Panc1 (cell line): ENCODE results near the gene PACSIN1. TPM values are rescaled to one million over a fixed set of nuclear protein-coding genes. Genes with fewer than 3 reads are reported as not detected.

Experiments
- ATAC-seq: fragments of 200-7000 bp; cut with Tn5 transposase; 2 replicates; pipeline ENCODE4 v1.9.1; 2020; ENCODE audit warnings: mild to moderate bottlenecking, moderate library complexity
- BruUV-seq: library from RNA; stranded (reverse); fragments of 400-500 nt; replicated peaks from 2 replicates; lab custom pipeline; 2021; lab: Mats Ljungman, UMichigan
- CTCF ChIA-PET: fragments of 300-600 bp; sonication (Branson Sonifier 250); formaldehyde crosslinking; loops from one replicate; lab custom pipeline; 2022; ENCODE audit warnings: antibody characterized with exemption; lab: Charles Lee
- POLR2A ChIA-PET: fragments of 300-600 bp; sonication (Branson Sonifier 250); formaldehyde crosslinking; loops from one replicate; lab custom pipeline; 2022; ENCODE audit warnings: antibody characterized with exemption; lab: Charles Lee
- DNase-seq: peaks from one replicate; pipeline ENCODE4 v3.0.0-alpha.2; 2010; ENCODE audit warnings: low read depth, low spot score
- H3K27ac ChIP-seq: 2 replicates; pipeline ENCODE4 v1.5.1; 2011; ENCODE audit warnings: mild to moderate bottlenecking, low read length, inconsistent platforms
- H3K27me3 ChIP-seq: fragments of 200-500 bp; sonication (Bioruptor generic); 2 replicates; pipeline ENCODE4 v1.6.0; 2014; ENCODE audit warnings: low read length, inconsistent platforms; ENCODE audit not compliant: control insufficient read depth, insufficient read depth
- H3K36me3 ChIP-seq: fragments of 200-500 bp; sonication (Bioruptor generic); 2 replicates; pipeline ENCODE4 v1.5.1; 2014; ENCODE audit warnings: inconsistent platforms, mild to moderate bottlenecking, low read length, moderate library complexity; ENCODE audit not compliant: control insufficient read depth, insufficient read depth
- H3K4me1 ChIP-seq: 2 replicates; pipeline ENCODE4 v1.5.1; 2011; ENCODE audit warnings: inconsistent platforms, mild to moderate bottlenecking, low read length, moderate library complexity; ENCODE audit not compliant: control insufficient read depth, insufficient read depth
- H3K4me3 ChIP-seq, 2 experiments: 2 replicates each; pipeline ENCODE4 v1.5.1; 2011 to 2012; ENCODE audit warnings: low read depth in 2 of 2, low read length in 2 of 2, mild to moderate bottlenecking in 2 of 2, inconsistent platforms in 1 of 2, moderate library complexity in 1 of 2
- H3K9me3 ChIP-seq: fragments of 200-500 bp; sonication (Bioruptor generic); 2 replicates; pipeline ENCODE4 v1.5.1; 2014; ENCODE audit warnings: low read depth, mild to moderate bottlenecking, inconsistent platforms, low read length, moderate library complexity; ENCODE audit not compliant: control insufficient read depth, insufficient read depth
- CTCF ChIP-seq: fragments of 450-650 bp; IDR thresholded peaks from 2 replicates; pipeline ENCODE4 v1.5.1; 2017; ENCODE audit warnings: mild to moderate bottlenecking
- POLR2AphosphoS5 ChIP-seq: IDR thresholded peaks from 2 replicates; pipeline ENCODE4 v1.6.1; 2012; ENCODE audit warnings: mild to moderate bottlenecking, low read depth, low read length, moderate library complexity
- REST ChIP-seq, 2 experiments: IDR thresholded peaks; 2 replicates each; pipeline ENCODE4 v1.6.1; 2011 to 2012; ENCODE audit warnings: low read depth in 2 of 2, control low read depth in 1 of 2, low read length in 1 of 2, mild to moderate bottlenecking in 1 of 2, moderate library complexity in 1 of 2; ENCODE audit not compliant: insufficient read depth in 1 of 2
- SIN3A ChIP-seq: IDR thresholded peaks from 2 replicates; pipeline ENCODE4 v1.6.1; 2012; ENCODE audit warnings: low read depth, mild to moderate bottlenecking, low read length, moderate library complexity, borderline replicate concordance; ENCODE audit not compliant: insufficient read depth
- TCF7L2 ChIP-seq: IDR thresholded peaks from 2 replicates; pipeline ENCODE4 v1.6.1; 2011; ENCODE audit warnings: mild to moderate bottlenecking, low read depth, low read length, inconsistent platforms
- in situ Hi-C: cut with HindIII; loops from 2 replicates; pipeline ENCODE4 v1.10.0; 2016; ENCODE audit warnings: low sequenced_read_pairs, low pct_unique_long_range_greater_than_20kb
- intact Hi-C: fragments of 100-400 bp; cut with micrococcal nuclease; formaldehyde crosslinking; loops from one replicate; pipeline ENCODE4 v1.10.0; 2022; ENCODE audit not compliant: unreplicated experiment
- total RNA-seq: library from RNA; stranded (reverse); gene quantifications from one replicate; pipeline ENCODE4 v1.2.1, GENCODE V29; 2021; ENCODE audit not compliant: unreplicated experiment

Gene PACSIN1
- total RNA-seq, 1 experiment from 2014 or later, result 0.18 TPM

GRCh38 chr6:34447910-34448309 is 18.0 kb upstream of the PACSIN1 start:
- CTCF ChIA-PET, result interaction anchor here (0.5 kb wide), 1 partner anchor 15 kb away, joined by 3 read pairs; no protein-coding TSS in a partner anchor
- in situ Hi-C loops, result loop anchor here (10.0 kb wide), 1 partner anchor 157 kb away; no protein-coding TSS in a partner anchor
- no peak for ATAC-seq

GRCh38 chr6:34451192-34451591 is 14.7 kb upstream of the PACSIN1 start:
- Histone ChIP-seq H3K4me1 (no peaks in the 10 kb centered on the region), H3K27ac (no peak overlapping the region), H3K4me3 (no peak overlapping the region), H3K9me3 (no peaks in the 10 kb centered on the region), H3K27me3 (no peaks in the 10 kb centered on the region), H3K36me3 (no peaks in the 10 kb centered on the region)
- DNase-seq (no peak), ATAC-seq (no peak)
- in situ Hi-C loops (no loop called here), intact Hi-C loops (no loop called here)
- BruUV-seq, result no TSS peak
- CTCF ChIA-PET, result no interaction called here
- TF ChIP-seq REST (IDR thresholded peaks at IDR 0.05; ENCODE audit: insufficient read depth in 1 of 2, low read depth in 2 of 2, low read length in 1 of 2) (no peak), SIN3A (no peak), TCF7L2 (no peak), CTCF (no peak), POLR2AphosphoS5 (no peak)
- POLR2A ChIA-PET, result no interaction called here

More at GRCh38 chr6:34447910-34448309, 18.0 kb upstream of the PACSIN1 start:
- DNase-seq, result no peak
- H3K27me3 ChIP-seq, result no peaks in the 10 kb centered on the region
- H3K4me3 ChIP-seq, result no peak overlapping the region
- TF ChIP-seq TCF7L2, result no peak
- TF ChIP-seq POLR2AphosphoS5, result no peak
- no peak for TF ChIP-seq REST (IDR thresholded peaks at IDR 0.05; ENCODE audit: insufficient read depth in 1 of 2, low read depth in 2 of 2, low read length in 1 of 2)
- no peak for TF ChIP-seq SIN3A
- TF ChIP-seq CTCF, result no peak
- H3K27ac ChIP-seq, result no peak overlapping the region
- no TSS peak for BruUV-seq
- intact Hi-C loops, result no loop called here
- no peaks in the 10 kb centered on the region for H3K4me1 ChIP-seq
- H3K9me3 ChIP-seq, result no peaks in the 10 kb centered on the region
- no peaks in the 10 kb centered on the region for H3K36me3 ChIP-seq
- POLR2A ChIA-PET, result no interaction called here
